CD4-positive, CD25-positive, alpha-beta regulatory T cell (primary cell): ENCODE results near the gene VIT. TPM values are rescaled to one million over a fixed set of nuclear protein-coding genes. Genes with fewer than 3 reads are reported as not detected.
A peak's percentile ranks its signal among the peaks of the same experiment; 100 is the strongest.

Source experiments
- ATAC-seq, 2 donors: fragments of 150-1000 bp; cut with Tn5 transposase; one replicate each; pipeline ENCODE4 v1.10.0; 2021; ENCODE audit warnings: low read depth in 2 of 2, moderate number of reproducible peaks in 2 of 2, moderate library complexity in 1 of 2
- DNase-seq, 3 donors: peaks; one replicate each; pipeline versions ENCODE4 v3.0.0 to v3.0.0-alpha.2; 2012 to 2022; ENCODE audit warnings: mixed read lengths in 1 of 3
- H3K27ac ChIP-seq: one replicate; pipeline ENCODE4 v1.7.0; 2013; ENCODE audit warnings: mild to moderate bottlenecking, low read length; ENCODE audit not compliant: insufficient read depth, poor library complexity, severe bottlenecking
- H3K27me3 ChIP-seq: one replicate; pipeline ENCODE4 v1.7.0; 2013; ENCODE audit warnings: low read length; ENCODE audit not compliant: control insufficient read depth, insufficient read depth
- H3K36me3 ChIP-seq: one replicate; pipeline ENCODE4 v1.7.0; 2013; ENCODE audit warnings: mild to moderate bottlenecking, low read length, moderate library complexity; ENCODE audit not compliant: control insufficient read depth, insufficient read depth
- H3K4me1 ChIP-seq: 2 replicates; pipeline ENCODE4 v1.7.0; 2013; ENCODE audit warnings: mild to moderate bottlenecking, low read length; ENCODE audit not compliant: insufficient read depth, control insufficient read depth, poor library complexity, severe bottlenecking
- H3K4me3 ChIP-seq: one replicate; pipeline ENCODE4 v1.7.0; 2013; ENCODE audit warnings: low read depth, mild to moderate bottlenecking, low read length, moderate library complexity
- H3K9me3 ChIP-seq, 2 experiments: 1 replicate in 1 of 2; 2 replicates in 1 of 2; pipeline ENCODE4 v1.7.0; 2013; ENCODE audit warnings: low read length in 2 of 2, mild to moderate bottlenecking in 1 of 2, moderate library complexity in 1 of 2; ENCODE audit not compliant: control insufficient read depth in 2 of 2
- H3K27ac Mint-ChIP-seq, 3 donors: one replicate each; pipeline ENCODE4 v1.8.0; 2020 to 2022; ENCODE audit warnings: mild to moderate bottlenecking in 3 of 3, mixed read lengths in 3 of 3, moderate library complexity in 2 of 3
- H3K27me3 Mint-ChIP-seq: one replicate; pipeline ENCODE4 v1.8.0; 2022; ENCODE audit warnings: mild to moderate bottlenecking, mixed read lengths
- H3K36me3 Mint-ChIP-seq: one replicate; pipeline ENCODE4 v1.8.0; 2020; ENCODE audit warnings: mixed read lengths
- H3K4me1 Mint-ChIP-seq, 4 donors: one replicate each; pipeline ENCODE4 v1.8.0; 2020 to 2022; ENCODE audit warnings: mixed read lengths in 4 of 4, mild to moderate bottlenecking in 1 of 4
- H3K4me3 Mint-ChIP-seq, 4 donors: one replicate each; pipeline ENCODE4 v1.8.0; 2020 to 2022; ENCODE audit warnings: mild to moderate bottlenecking in 4 of 4, mixed read lengths in 4 of 4, moderate library complexity in 3 of 4
- H3K9me3 Mint-ChIP-seq, 7 donors: one replicate each; pipeline ENCODE4 v1.8.0; 2020 to 2022; ENCODE audit warnings: mixed read lengths in 7 of 7, mild to moderate bottlenecking in 3 of 7, moderate library complexity in 2 of 7
- polyA plus RNA-seq, 4 donors: library from polyadenylated mRNA; unstranded; fragments of 300-500 nt; fragmentation: Illumina TruSeq; gene quantifications; one replicate each; pipeline ENCODE4 v1.2.3, GENCODE V29; 2021
- total RNA-seq: library from RNA; stranded (reverse); gene quantifications from one replicate; pipeline ENCODE4 v1.2.3, GENCODE V29; 2022

Gene VIT
- total and polyA plus RNA-seq, 5 donors from 2014 or later, result not detected

DNA sequence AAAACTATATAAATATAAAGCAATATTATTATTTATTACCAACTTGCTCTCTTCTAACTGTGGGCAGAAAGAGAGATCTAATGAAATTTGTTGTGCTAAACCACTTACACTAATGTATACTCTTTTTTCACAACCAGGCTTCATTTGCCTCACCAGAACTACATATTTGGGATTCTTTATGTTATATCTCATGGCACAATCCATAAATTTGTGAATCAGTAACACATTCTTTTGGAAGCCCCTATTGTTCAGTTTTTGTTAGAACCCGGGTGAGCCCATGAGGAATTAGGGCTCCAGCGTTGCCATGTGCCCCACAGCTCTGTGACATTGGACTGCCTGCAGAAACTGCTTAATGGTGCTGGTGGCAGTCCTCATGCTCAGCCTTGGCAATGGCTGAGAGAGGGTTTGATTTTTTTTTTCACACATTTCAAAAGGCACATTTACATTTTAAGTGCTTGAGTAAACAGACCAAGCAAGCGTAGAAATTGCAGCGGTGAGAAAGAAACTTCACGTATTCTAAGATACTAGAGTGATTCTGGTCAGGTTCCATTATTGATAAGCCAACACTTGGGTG is 15.3 kb downstream of the VIT start:
- H3K4me1 Mint-ChIP-seq, result no peaks in the 10 kb centered on the region
- Histone ChIP-seq H3K4me3 (no peak overlapping the region), H3K36me3 (no peaks in the 10 kb centered on the region), H3K9me3 (peaks cover 2 to 12% of the 10 kb centered on the region in 2 experiments), H3K27ac (no peak overlapping the region), H3K4me1 (no peaks in the 10 kb centered on the region), H3K27me3 (peaks cover 3% of the 10 kb centered on the region)
- ATAC-seq, result no peak
- H3K27me3 Mint-ChIP-seq, result peaks cover 5% of the 10 kb centered on the region
- no peaks in the 10 kb centered on the region for H3K36me3 Mint-ChIP-seq
- no peak for DNase-seq
- no peak overlapping the region for H3K27ac Mint-ChIP-seq
- peaks cover 0 to 10% (median 3%) of the 10 kb centered on the region in 7 donors for H3K9me3 Mint-ChIP-seq
- H3K4me3 Mint-ChIP-seq, result no peak overlapping the region

DNA sequence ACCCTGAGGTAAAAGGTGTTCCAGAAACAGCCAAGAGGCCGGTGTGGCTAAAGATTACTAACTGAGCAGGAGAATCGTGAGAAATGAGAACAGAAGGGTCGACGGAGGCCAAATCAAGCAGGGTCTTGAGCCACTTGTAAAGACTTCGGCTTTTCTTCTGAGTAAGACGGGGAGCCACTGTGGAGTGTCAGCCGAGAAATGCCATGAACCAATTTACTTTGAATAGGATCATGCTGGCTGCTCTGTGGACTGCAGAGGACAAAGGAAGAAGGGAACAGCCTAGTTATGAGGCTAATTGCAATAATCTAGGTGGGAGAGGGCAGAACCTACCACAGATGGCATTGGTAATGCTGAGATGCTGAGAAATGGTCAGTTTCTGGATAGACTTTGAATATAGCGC is 16.8 kb downstream of the VIT start:
- Histone ChIP-seq H3K27ac (no peak overlapping the region), H3K9me3 (peaks cover 2 to 12% of the 10 kb centered on the region in 2 experiments), H3K36me3 (no peaks in the 10 kb centered on the region), H3K27me3 (peaks cover 3% of the 10 kb centered on the region), H3K4me1 (no peaks in the 10 kb centered on the region), H3K4me3 (no peak overlapping the region)
- Mint-ChIP-seq H3K9me3 (peaks cover 0 to 10% (median 3%) of the 10 kb centered on the region in 7 donors), H3K27me3 (peaks cover 8% of the 10 kb centered on the region), H3K4me3 (peak overlapping the region in 1 of 4 donors; percentile 27), H3K27ac (no peak overlapping the region), H3K4me1 (no peaks in the 10 kb centered on the region), H3K36me3 (no peaks in the 10 kb centered on the region)
- DNase-seq (no peak), ATAC-seq (no peak)

GRCh38 chr2:36716111-36716510 is 19.6 kb downstream of the VIT start:
- Mint-ChIP-seq H3K27me3 (peaks cover 22% of the 10 kb centered on the region), H3K4me1 (no peaks in the 10 kb centered on the region), H3K4me3 (no peak overlapping the region), H3K9me3 (peaks cover 0 to 2% (median 1%) of the 10 kb centered on the region in 7 donors), H3K27ac (no peak overlapping the region), H3K36me3 (no peaks in the 10 kb centered on the region)
- Histone ChIP-seq H3K4me3 (no peak overlapping the region), H3K27ac (no peak overlapping the region), H3K36me3 (no peaks in the 10 kb centered on the region), H3K9me3 (peaks cover under 1 to 4% of the 10 kb centered on the region in 2 experiments), H3K4me1 (no peaks in the 10 kb centered on the region), H3K27me3 (no peaks in the 10 kb centered on the region)
- no peak for DNase-seq
- ATAC-seq, result no peak

DNA sequence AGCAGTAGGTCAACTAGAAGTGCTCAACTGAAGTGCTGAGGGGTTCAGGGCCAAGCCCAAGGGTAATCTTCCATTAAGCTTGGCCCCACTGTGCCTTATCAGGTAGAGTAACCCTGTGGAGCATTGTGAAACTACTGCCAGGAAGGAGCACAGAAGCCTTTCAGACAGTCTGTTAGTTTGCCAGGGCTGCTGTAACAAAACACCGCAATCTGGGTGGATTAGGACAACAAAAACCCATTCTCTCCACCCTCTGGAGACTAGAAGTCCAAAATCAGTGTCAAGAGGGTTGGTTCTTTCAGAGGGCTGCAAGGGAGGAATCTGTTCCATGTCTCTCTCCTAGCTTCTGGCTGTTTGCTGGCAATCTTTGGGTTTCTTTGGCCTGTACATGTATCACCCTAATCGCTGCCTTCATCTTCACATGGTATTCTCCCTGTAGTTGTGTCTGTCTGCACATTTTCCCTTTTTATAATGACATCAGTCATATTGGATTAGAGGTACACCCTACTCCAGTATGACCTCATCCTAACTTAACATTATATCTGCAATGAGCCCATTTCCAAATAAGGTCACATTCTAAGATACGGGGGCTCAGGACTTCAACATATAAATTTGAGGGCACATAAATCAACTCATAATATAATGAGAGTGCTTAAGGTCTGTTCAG is 21.2 kb downstream of the VIT start:
- ATAC-seq (no peak), DNase-seq (no peak)
- peaks cover 22% of the 10 kb centered on the region for H3K27me3 Mint-ChIP-seq
- no peaks in the 10 kb centered on the region for H3K9me3 ChIP-seq
- no peak overlapping the region for H3K27ac ChIP-seq
- no peak overlapping the region for H3K4me3 Mint-ChIP-seq
- H3K36me3 ChIP-seq, result no peaks in the 10 kb centered on the region
- H3K27ac Mint-ChIP-seq, result no peak overlapping the region
- H3K4me1 Mint-ChIP-seq, result no peaks in the 10 kb centered on the region
- H3K36me3 Mint-ChIP-seq, result no peaks in the 10 kb centered on the region
- no peak overlapping the region for H3K4me3 ChIP-seq
- no peaks in the 10 kb centered on the region for H3K4me1 ChIP-seq
- H3K27me3 ChIP-seq, result no peaks in the 10 kb centered on the region
- H3K9me3 Mint-ChIP-seq, result peaks cover 0 to 2% (median 0%) of the 10 kb centered on the region in 7 donors

GRCh38 chr2:36727550-36727949 is 31.0 kb downstream of the VIT start:
- DNase-seq, result no peak
- Mint-ChIP-seq H3K4me1 (no peaks in the 10 kb centered on the region), H3K36me3 (no peaks in the 10 kb centered on the region), H3K27ac (no peak overlapping the region), H3K4me3 (no peak overlapping the region), H3K27me3 (peaks cover 13% of the 10 kb centered on the region), H3K9me3 (peaks cover 0 to 3% (median 0%) of the 10 kb centered on the region in 7 donors)
- Histone ChIP-seq H3K27me3 (no peaks in the 10 kb centered on the region), H3K4me3 (no peak overlapping the region), H3K36me3 (no peaks in the 10 kb centered on the region), H3K9me3 (no peaks in the 10 kb centered on the region), H3K4me1 (no peaks in the 10 kb centered on the region), H3K27ac (no peak overlapping the region)
- ATAC-seq, result no peak

- DNase-seq, result no peak
- Histone ChIP-seq H3K27me3 (no peaks in the 10 kb centered on the region), H3K27ac (no peak overlapping the region), H3K36me3 (no peaks in the 10 kb centered on the region), H3K4me3 (no peak overlapping the region), H3K4me1 (no peaks in the 10 kb centered on the region), H3K9me3 (no peaks in the 10 kb centered on the region)
- Mint-ChIP-seq H3K4me3 (no peak overlapping the region), H3K4me1 (no peaks in the 10 kb centered on the region), H3K9me3 (peaks cover 0 to 6% (median 0%) of the 10 kb centered on the region in 7 donors), H3K27ac (no peak overlapping the region), H3K36me3 (no peaks in the 10 kb centered on the region), H3K27me3 (peaks cover 14% of the 10 kb centered on the region)
- no peak for ATAC-seq
Observed at GRCh38 chr2:36729067-36729466, 32.6 kb downstream of the VIT start.

GRCh38 chr2:36731941-36732672 is 35.6 kb downstream of the VIT start:
- Mint-ChIP-seq H3K9me3 (peaks cover 0 to 6% (median 0%) of the 10 kb centered on the region in 7 donors), H3K27me3 (peaks cover 10% of the 10 kb centered on the region), H3K4me3 (no peak overlapping the region), H3K27ac (no peak overlapping the region), H3K4me1 (no peaks in the 10 kb centered on the region), H3K36me3 (no peaks in the 10 kb centered on the region)
- Histone ChIP-seq H3K4me1 (no peaks in the 10 kb centered on the region), H3K27ac (no peak overlapping the region), H3K4me3 (no peak overlapping the region), H3K36me3 (no peaks in the 10 kb centered on the region), H3K27me3 (no peaks in the 10 kb centered on the region), H3K9me3 (no peaks in the 10 kb centered on the region)
- ATAC-seq (no peak), DNase-seq (no peak)
